Smooth muscle cell of the brain vasculature (primary cell): ENCODE data around the gene SPATS2L.

ENCODE experiments used
- DNase-seq: peaks from one replicate; pipeline ENCODE4 v3.0.0-alpha.2; 2012; ENCODE audit warnings: low read depth, low spot score

SPATS2L gene

DNA sequence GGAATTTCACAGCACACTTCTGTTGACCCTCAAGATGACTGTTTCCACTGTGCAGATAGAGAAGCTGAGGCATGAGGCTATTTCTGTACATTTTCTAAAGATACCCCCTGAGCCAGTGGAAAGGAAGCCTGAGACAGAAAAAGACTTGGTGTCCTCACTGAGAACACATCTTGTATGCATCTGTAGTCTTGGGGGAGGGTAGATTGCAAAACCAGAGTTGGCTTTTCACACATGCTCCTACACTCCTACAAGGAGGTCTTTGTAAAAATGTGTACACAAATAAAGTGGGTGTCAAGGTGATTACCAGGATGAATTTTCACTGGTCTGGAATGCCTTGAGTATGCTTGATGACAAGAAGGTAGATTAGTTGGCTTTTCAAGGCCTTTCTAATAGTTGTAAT is 105.3 kb downstream of the SPATS2L start:
- DNase-seq: no peak

DNA sequence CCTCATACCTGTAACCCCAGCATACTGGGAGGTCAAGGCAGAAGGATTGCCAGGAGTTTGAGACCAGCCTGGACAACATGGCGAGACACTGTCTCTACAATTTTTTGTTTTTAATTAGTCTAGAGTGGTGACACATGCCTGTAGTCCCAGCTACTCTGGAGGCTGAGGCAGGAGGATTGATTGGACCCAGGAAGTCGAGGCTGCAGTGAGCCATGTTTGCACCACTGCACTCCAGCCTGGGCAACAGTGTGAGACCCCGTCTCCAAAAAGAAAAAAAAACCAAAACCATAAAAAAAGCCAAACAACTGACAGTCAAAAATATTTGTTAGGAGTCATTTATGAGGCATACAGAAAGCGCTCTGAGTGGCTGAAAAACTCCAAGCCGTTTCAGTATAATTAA is 107.9 kb downstream of the SPATS2L start:
- no peak for DNase-seq

DNA sequence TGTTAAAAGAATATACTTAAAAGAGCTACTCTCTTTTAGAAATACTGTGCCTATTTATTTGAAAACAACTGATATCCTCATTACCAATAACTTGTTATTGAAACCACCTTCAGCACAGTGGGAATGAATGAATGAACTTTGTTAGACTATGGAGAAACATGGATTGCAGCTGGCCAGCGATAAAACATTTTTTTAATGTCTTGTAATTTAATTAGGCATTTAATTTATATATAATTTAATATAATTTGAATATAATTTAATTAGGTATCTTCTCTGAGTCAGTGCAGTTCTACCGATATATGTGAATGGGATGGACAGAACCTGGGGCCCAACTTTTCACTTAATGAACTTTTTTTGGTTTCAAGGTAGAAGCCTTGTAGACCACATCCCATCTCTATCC is 109.0 kb downstream of the SPATS2L start:
- DNase-seq: no peak

DNA sequence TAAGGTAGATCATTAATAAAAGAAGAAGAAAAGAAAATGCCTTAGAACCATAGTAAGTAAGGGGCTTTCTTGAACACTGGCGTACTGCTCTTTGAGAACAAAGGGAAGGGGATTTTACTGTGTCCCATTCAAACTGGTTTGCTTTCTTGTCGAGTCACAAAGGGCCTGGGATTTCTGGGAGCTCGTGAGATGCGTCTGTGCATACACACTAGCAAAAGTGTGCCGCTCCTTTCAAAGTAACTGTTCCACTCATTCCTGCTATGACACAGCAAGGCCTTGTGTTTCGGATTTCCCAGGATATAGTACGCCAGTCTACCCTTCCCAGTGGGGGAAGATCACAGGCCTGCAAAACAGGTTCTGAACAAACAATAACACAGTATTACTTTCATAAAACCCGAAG is 110.4 kb downstream of the SPATS2L start:
- no peak for DNase-seq

DNA sequence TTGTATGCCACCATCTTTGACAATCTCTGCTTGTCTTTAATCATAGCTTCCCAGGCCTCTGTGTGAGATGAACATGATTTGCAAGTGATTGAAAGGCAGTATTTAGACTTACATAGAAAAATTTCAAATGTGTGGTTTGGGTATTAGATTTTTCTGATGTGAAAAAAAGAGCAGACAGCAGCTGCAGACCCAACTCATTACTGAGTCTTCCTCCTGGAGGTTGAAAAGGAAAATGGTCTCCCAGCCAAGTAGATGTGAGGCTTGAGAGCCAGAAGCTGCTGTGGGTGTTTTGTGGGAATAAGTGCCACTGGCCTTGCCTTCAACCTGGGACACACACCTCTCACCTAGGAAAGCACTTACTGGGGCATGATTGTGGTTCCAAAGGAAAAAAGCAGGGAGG is 110.9 kb downstream of the SPATS2L start:
- DNase-seq: no peak

DNA sequence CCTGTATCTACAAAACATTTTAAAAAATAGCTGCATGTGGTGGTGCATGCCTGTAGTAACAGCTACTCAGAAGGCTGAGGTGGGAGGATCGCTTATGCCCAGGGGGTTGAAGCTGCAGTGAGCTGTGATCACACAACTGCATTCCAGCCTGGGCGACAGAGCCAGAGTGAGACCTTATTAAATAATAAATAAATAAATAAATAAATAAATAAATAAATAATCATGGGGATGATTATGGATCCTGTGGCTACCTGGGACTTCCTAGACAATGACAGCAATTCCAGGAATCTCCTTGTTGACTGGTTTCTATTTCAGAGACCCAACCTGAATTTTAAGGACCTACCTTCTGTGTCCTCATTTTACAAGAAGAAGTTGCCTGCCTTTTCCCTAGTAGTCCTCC is 111.9 kb downstream of the SPATS2L start:
- no peak for DNase-seq

DNA sequence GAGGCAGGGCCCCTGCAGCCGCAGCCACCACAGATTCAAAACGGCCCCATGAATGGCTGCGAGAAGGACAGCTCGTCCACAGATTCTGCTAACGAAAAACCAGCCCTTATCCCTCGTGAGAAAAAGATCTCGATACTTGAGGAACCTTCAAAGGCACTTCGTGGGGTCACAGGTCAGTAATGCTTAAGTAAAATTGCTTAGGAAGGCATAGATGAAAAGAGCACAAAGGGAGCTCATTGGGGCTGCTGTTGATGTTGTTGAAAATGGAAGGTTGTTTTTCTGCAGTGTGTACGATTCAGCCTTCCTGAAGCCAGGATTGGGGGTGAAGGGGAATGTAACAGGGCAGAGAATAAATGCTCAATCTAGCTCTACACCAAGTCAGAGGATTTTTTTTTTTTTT is 112.8 kb downstream of the SPATS2L start:
- DNase-seq: no peak

DNA sequence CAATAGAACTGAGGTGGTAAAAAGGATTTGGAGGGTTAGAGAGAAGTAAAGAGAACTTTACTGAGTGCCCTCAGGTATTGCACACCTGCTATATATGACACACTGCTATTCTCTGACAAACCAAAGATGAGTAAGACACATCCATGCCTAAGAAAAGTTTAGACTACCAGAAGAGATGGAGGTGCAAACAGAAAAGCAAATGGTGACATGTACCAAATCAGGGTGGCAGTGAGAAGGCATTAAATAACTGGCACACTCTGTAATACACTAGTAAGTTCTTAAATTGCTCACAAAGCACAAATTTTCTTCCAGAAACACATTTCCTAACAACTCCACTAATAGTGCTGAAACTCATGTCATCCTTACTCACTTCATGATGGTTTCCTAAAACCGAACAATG is 114.8 kb downstream of the SPATS2L start:
- no peak for DNase-seq

DNA sequence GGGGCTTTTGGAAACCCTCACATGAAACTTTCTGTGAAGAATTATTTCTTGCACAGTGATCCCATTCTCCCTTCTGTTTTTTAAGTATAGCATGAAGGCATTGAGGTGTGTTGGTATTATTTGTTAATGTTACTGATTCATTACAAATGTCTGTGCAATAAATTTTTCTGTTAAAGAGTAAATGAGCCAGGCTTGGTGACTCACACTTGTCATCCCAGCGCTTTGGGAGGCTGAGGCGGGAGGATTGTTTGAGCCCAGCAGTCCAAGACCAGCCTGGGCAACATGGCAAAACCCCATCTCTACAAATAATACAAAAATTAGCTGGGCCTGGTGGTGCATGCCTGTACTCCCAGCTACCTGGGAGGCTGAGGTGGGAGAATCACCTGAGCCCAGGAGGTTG is 115.6 kb downstream of the SPATS2L start:
- no peak for DNase-seq

DNA sequence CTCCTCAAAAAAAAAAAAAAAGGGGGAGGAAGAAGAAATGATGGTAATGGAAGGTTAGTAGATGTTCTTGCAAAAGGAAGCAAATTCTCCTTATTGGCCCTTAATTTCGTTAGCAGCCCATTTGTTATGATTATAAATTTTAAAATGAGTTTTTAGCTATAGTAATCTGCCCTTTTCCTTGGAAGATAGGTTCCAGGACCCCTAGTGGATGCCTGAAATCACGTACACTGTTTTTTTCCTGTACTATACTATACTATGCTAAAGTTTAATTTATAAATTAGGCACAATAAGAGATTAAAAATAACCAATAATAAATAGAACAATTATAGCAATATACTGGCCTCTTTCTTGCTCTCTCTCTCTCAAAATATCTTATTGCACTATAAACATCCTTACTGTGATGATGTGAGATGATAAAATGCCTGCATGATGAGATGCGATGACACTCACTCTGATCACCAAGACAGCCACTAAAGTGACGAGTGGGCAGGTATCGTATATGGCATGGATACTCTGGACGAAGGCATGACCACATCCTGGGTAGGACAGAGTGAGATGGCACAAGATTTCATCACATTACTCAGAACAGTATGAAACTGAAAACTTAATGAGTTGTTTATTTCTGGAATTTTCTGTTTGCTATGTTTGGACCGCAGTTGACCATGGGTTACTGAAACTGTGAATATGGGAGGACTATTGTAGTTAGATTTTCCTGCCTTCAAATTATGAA is 116.2 kb downstream of the SPATS2L start:
- no peak for DNase-seq

DNA sequence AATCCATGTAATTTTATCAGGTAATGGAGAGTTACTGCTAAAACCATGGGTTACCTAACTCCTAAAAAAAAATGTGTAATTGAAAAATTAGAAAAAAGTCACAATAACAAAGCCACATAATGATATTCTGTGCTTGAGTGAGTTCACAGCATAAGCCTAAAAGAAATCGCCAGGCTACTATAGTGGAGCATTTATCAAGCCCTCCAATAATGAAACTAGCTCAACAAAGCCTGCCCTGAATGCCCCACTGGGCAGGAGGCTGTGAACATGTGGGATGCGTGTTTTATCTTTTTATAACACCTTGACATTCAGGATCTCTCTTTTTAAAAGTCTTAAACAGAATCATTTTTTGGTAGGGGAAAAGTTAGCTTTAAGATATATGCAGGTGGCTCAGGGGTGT is 117.0 kb downstream of the SPATS2L start:
- no peak for DNase-seq

DNA sequence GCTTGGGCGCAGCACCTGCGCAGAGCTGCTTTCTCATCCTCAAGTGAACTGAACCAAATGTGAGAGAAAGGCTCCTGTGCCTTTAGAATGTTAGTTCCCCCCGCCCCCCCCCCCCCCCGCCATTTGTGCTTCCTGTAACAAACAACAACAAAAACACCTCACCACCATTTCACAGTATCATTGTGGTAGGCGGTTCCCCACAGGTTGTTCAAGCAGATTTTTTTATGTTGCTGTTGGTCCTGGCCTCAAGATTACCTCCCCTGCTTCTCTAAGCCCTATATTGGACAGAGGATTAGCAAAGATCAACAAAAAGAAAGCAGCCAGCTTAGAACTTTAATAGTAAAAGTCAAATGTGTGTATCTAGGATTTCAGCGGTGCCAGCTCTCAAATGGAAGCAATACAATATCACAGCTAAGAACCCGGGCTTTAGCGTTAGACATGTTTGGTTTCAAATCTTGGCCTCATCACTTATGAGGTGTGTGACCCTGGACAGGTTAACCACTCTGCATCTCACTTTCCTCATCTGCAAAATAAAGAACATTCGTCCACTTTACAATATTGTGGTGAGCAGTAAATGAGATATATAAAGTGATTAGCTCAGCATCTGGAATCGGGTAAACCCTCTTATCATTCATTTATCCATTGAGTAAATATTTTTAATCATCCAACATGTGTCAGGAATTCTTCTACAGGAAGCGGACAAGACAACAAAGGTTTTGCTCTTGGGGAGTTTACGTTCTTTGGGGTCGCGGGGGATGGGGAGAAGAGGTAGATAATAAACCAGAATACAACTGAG is 118.7 kb downstream of the SPATS2L start:
- DNase-seq: no peak

DNA sequence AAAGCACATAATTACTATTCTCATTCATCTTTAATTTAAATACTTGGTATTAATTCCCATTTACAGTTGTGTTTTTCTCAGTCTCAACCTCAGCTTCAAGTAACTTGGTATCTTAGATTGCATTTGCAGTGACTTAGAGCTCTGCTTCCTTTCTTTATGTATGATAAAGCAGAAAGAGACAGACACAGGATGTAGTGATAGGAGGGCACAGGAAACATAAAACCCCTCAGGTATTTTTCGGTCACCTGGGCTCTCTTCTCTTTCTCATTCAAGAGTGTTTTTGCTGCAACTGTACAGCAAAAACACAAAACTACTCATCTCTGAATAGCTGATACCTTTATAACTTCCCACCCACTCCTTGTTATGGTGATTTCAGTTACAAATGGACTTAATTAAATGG is 120.3 kb downstream of the SPATS2L start:
- no peak for DNase-seq

DNA sequence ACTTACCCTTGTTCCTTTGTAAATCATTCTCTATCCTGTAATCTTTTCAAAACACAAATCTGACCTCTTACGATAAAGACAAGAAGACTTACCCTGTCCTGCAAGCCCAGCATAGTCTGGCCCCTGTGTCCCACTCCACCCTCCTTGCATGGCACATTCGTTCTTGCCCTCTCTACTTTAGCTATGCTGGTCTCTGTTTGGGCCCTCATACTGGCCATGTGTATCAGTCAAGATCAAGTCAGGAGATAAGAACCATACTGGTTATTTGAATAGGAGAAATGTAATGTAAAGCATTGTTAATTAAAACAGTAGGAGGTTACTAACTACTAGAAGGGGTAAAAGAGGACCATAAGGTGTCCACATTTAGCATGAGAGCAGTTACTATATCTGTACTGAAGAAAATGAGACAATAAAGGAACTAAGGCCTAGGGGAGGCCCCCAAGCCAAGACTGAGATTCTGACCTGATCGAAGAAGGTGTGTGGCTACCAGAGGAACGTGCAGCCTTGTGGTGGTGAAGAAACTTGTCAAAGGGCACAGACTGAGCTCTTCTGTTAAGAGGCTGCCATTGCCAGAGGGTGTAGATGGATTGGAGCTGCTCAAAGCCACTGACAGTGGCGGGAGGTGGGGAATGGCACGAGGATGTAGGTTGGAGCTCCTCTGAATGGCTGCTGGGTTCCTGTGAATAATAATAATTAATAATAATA is 122.6 kb downstream of the SPATS2L start:
- DNase-seq: no peak

DNA sequence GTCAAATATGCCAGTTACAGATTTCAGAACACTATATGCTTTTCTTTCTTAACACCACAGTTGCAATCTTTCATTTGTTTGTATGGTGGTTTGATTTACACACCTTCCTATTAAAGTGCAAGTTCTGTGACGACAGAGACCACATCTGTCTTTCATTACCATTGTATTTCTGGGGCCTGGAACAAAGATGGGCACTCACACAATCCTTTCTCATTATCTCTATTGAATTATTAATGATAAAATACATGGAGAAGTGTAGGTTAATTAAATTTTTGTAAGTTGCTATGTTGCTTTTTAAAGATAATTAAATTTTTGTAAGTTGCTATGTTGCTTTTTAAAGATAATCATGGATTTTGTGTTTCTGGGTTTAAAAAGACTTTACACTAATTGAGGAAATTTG is 123.5 kb downstream of the SPATS2L start:
- no peak for DNase-seq

DNA sequence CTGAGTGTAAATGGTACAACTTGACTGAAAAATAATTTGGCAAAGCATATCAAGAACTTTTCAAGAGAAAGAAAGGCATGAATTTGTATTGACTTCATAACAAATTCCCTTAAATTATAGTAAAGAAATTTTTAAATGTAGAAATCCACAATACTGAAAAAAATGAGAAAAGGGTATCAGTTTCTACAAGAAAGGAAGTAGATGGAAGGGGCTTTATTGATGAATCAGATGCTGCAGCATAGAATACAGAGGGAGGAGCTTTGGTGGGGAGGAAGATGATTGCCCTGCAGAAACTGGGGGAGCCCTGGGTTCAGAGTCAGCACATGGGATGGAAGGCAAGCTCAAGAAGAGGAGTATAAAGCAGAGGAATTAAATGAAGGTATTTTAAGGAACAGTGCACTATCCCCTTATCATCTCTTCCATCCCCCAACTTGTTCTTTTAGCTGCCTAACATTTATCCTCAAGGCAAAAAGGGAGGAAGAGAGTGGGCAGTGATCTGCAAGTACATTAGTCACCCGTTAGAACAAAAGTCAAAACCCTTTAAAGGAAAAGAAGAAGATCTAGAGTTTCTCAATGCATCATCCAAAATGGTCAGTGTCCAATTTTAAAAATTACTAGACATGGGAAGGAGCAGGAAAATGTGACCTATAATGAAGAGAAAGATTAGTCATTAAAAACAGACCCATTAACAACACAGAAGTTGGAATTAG is 125.7 kb downstream of the SPATS2L start:
- DNase-seq: no peak

DNA sequence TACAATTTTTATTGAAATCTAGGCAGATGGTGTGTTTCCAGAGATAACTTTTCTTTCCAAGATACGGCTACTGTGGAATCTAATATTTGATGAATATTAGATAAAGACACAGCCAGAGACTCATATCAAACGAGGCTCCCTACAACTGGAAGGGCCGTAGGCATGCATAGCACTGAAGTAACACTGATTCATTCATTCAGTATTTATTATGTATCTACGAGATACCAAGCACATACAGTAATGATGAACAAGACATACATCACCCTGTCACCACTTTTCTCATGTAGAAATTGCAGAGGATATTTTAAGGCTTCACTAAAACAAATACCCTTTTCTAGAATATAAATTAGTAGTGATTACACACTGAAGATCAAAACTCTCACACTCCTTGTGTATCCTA is 128.9 kb downstream of the SPATS2L start:
- DNase-seq: no peak

DNA sequence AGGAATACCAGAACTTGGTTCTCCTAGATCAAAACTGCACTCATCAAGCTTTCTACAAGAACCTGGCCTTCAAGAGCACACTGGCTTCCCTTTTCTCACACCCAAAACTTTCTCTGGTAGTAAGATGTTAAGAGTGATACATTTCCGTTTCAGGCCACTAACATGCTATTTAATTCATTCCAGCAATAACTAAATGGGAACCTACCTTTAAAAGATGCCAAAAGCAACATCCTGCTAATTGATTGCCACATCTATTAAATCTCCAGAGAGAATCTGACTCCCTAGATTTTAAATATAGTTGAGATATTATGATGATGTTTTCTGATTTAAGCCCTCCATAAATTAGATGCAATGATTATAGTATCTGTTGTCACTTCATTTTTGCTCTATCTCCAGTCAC is 131.8 kb downstream of the SPATS2L start:
- no peak for DNase-seq

DNA sequence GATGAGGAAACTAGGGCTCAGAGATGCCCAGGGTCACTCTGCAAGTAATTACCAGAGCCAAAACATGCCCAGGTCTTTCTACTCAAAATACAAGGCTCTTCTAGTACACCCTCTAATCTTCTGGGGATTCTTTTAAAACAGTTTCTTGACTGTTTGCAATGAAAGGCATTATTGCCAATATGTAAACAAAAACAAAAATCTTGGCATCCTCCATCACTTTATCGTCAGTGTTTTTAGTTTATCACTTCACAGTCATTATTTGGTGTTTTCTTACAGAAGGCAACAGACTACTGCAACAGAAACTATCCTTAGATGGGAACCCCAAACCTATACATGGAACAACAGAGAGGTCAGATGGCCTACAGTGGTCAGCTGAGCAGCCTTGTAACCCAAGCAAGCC is 132.4 kb downstream of the SPATS2L start:
- DNase-seq: no peak

DNA sequence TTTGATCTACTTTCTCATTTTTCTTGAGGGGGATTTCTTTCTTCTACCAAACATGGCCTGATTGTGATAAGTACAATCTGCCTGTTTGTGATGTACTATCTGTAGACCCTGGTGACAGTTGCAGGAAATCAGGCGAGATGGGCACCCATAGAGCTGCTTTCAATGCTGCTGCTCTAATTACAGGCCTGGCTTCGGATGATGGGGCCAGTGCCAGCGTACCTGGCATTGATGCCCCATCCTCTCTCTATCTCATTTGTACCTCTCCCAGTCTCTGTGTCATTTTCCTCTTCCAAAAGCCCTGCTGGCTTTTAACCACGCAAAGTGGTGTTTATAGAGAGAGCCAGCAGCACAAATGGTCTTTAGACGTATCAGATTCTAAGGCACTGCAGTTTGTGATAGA is 133.5 kb downstream of the SPATS2L start:
- no peak for DNase-seq

DNA sequence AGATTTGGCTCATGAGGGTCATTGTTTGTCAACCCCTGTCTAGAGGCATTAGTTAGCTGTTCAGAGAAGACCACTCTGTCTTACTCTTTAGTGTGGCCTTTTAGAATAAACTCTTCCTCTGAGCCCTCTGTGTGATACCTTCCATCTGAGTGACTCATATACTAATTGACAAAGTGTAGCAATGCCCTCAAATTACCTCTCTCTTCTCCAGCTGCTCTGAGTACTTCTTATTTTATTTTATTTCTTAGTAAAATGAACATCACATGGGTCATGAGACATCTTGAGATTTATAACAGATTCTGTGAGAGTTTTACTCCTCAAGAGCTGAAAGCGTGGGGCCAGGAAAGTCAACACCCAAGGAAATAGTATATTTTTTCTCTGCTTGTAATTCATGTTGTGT is 136.0 kb downstream of the SPATS2L start:
- peak; percentile 10 for DNase-seq

DNA sequence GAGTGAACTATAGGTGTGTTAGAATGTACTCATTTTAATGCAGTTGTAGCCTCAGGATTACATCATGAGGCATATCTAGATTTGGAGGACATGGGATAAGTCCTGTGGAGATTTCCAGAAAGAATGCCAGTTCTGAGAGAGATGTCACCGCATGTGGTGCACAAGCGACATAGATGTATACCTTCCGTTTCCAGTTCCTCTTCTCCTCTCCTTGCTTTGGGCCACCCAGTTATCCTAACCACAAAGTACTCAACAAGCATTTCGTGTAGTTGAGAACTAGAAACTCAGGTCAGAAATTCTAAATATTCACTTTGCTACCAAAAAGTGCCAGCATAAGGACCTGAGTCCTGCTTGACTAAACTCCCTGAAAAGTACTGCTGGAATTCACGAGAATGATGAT is 136.9 kb downstream of the SPATS2L start:
- no peak for DNase-seq
